Esophagus squamous epithelium (tissue), 4 donors: ENCODE results near the gene VOPP1.

Experiments
- POLR2A ChIP-seq, 4 donors: fragments of 450-650 bp; IDR thresholded peaks; one replicate each; pipeline ENCODE4 v1.6.1; 2017; ENCODE audit warnings: antibody characterized with exemption in 4 of 4, mild to moderate bottlenecking in 4 of 4, moderate library complexity in 3 of 4
- TF ChIP-seq, protein P1 (sequence below), 6 experiments: fragments of 450-650 bp in 4 of 6; fragments of 200-600 bp in 2 of 6; sonication (generic) in 2 of 6; IDR thresholded peaks; one replicate each; pipeline ENCODE4 v1.5.1; 2016 to 2019; ENCODE audit warnings: antibody characterized with exemption in 6 of 6, mild to moderate bottlenecking in 4 of 6, moderate library complexity in 4 of 6

DNA sequence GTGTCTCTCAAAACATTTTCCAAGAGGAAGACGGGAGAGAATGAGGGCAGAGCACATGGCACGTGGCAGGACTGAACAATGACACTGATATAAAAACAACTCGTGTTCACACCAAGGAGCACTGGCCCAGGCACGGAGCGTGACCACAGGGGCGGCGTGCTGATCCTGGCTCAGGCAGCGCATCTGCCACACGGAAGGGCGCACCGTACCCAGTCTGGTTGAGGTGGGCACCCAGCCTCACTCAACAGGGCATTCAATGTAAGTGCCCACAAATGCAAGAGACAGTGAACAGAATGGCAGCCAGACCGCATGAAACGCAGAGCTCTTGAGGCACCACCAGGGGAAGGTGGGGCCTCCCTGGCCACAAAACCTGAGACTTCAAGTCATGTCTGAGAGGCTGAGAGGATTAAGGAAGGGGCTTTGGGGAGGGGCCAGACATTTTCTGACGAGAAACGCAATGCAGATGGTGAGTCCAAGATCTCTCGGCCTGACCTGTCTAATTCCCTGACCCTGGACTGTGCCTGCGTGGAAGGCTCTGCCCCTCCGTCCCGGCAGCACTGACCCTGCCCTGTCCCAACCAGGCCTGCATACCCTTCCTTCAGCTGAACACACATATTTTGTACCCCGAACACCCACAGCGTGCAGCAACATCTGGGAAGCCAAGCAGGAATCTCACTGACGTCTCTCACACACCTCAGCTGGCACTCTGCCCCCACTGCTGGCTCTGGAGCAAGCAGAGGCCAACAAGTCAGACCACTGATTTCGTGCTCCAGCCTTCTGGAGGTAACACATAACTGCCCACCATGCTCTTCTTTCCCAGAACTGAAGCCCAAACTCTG lies 35.5 kb downstream of the VOPP1 start:
- TF ChIP-seq, protein P1, sequence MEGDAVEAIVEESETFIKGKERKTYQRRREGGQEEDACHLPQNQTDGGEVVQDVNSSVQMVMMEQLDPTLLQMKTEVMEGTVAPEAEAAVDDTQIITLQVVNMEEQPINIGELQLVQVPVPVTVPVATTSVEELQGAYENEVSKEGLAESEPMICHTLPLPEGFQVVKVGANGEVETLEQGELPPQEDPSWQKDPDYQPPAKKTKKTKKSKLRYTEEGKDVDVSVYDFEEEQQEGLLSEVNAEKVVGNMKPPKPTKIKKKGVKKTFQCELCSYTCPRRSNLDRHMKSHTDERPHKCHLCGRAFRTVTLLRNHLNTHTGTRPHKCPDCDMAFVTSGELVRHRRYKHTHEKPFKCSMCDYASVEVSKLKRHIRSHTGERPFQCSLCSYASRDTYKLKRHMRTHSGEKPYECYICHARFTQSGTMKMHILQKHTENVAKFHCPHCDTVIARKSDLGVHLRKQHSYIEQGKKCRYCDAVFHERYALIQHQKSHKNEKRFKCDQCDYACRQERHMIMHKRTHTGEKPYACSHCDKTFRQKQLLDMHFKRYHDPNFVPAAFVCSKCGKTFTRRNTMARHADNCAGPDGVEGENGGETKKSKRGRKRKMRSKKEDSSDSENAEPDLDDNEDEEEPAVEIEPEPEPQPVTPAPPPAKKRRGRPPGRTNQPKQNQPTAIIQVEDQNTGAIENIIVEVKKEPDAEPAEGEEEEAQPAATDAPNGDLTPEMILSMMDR (IDR thresholded peaks at IDR 0.05) = no peak
- TF ChIP-seq POLR2A (IDR thresholded peaks at IDR 0.05) = no peak
